Measurements from ENCODE around the gene ANAPC16. TPM values are rescaled to one million over a fixed set of nuclear protein-coding genes. Genes with fewer than 3 reads are reported as not detected.

The ANAPC16 gene
- total and polyA plus RNA-seq, 8 donors: 86.0 to 167 (median 152) TPM

- Histone ChIP-seq H3K4me1 (peaks cover 9 to 51% of the 10 kb centered on the region in 2 donors), H3K27ac (no peak overlapping the region), H3K9me3 (no peaks in the 10 kb centered on the region), H3K27me3 (no peaks in the 10 kb centered on the region), H3K4me3 (no peak overlapping the region), H3K36me3 (peaks cover 0 to 45% of the 10 kb centered on the region in 2 donors)
- no peak for ATAC-seq
- no peak for TF ChIP-seq CTCF (IDR thresholded peaks at IDR 0.05)
- DNase-seq: no peak
- intact Hi-C loops (cut with DNase I): no loop called here
Observed at GRCh38 chr10:72226418-72227027, 10.7 kb downstream of the ANAPC16 start.

DNA sequence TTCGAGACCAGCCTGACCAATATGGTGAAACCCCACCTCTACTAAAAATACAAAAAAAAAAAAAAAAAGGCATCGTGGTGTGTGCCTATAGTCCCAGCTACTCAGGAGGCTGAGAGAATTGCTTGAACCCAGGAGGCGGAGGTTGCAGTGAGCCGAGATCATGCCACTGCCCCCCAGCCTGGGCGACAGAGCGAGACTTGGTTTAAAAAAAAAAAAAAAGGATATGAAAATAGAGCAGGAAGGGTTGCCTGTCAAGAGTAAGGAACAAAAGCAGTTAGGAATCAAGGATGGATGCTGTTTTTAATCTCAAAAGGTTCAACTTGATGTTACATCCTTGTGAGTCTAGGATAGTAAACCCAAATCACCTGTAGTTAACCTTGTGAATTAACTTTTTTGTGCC lies 12.0 kb downstream of the ANAPC16 start:
- H3K4me1 ChIP-seq: peaks cover 9 to 42% of the 10 kb centered on the region in 2 donors
- no peak for TF ChIP-seq CTCF (IDR thresholded peaks at IDR 0.05)
- intact Hi-C loops (cut with DNase I): no loop called here
- DNase-seq: no peak
- H3K4me3 ChIP-seq: no peak overlapping the region
- peaks cover 0 to 51% of the 10 kb centered on the region in 2 donors for H3K36me3 ChIP-seq
- H3K9me3 ChIP-seq: no peaks in the 10 kb centered on the region
- no peak for ATAC-seq
- no peaks in the 10 kb centered on the region for H3K27me3 ChIP-seq
- H3K27ac ChIP-seq: no peak overlapping the region

- no peak for TF ChIP-seq CTCF (IDR thresholded peaks at IDR 0.05)
- H3K4me3 ChIP-seq: no peak overlapping the region
- DNase-seq (no peak), ATAC-seq (no peak)
- H3K36me3 ChIP-seq: peaks cover 0 to 56% of the 10 kb centered on the region in 2 donors
- peak overlapping the region in 1 of 2 donors; percentile 53 for H3K27ac ChIP-seq
- no peaks in the 10 kb centered on the region for H3K27me3 ChIP-seq
- intact Hi-C loops (cut with DNase I): no loop called here
- H3K4me1 ChIP-seq: peaks cover 9 to 40% of the 10 kb centered on the region in 2 donors
- H3K9me3 ChIP-seq: no peaks in the 10 kb centered on the region
Observed at GRCh38 chr10:72228318-72228751, 12.5 kb downstream of the ANAPC16 start.

- no peak for TF ChIP-seq CTCF (IDR thresholded peaks at IDR 0.05)
- H3K4me1 ChIP-seq: peaks cover 9 to 29% of the 10 kb centered on the region in 2 donors
- DNase-seq (no peak), ATAC-seq (no peak)
- intact Hi-C loops (cut with DNase I): no loop called here
- H3K27me3 ChIP-seq: no peaks in the 10 kb centered on the region
- H3K36me3 ChIP-seq: peaks cover 0 to 61% of the 10 kb centered on the region in 2 donors
- no peak overlapping the region for H3K4me3 ChIP-seq
- no peaks in the 10 kb centered on the region for H3K9me3 ChIP-seq
- H3K27ac ChIP-seq: peak overlapping the region; percentile 20 to 53
Observed at GRCh38 chr10:72229261-72230251, 13.7 kb downstream of the ANAPC16 start.

DNA sequence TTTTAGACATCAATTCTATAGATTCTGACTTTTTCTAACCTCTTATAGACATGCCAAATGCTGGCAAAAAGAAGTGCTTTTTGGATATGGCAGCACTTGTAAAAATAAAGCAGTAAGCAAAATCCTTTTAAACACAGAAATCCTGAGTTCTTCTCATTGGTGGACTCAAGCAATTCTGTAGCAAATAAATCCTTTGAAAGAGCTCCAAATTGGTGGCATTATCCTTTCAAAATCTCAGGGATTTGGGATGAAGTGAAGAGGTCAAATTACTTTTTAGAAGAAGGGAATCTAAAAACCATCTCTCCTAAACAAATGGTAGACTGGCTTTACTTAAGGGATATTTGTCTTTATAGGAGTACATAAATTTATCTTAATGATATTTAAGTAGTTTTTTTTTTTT lies 17.8 kb downstream of the ANAPC16 start:
- ATAC-seq: no peak
- peaks cover 0 to 82% of the 10 kb centered on the region in 2 donors for H3K36me3 ChIP-seq
- H3K27me3 ChIP-seq: no peaks in the 10 kb centered on the region
- no peaks in the 10 kb centered on the region for H3K9me3 ChIP-seq
- intact Hi-C loops (cut with DNase I): no loop called here
- H3K4me1 ChIP-seq: peaks cover 9 to 25% of the 10 kb centered on the region in 2 donors
- no peak for DNase-seq
- TF ChIP-seq CTCF (IDR thresholded peaks at IDR 0.05): no peak
- no peak overlapping the region for H3K4me3 ChIP-seq
- no peak overlapping the region for H3K27ac ChIP-seq

Data from left lung (tissue), 10 donors.